Tibial artery (tissue), 4 donors: ENCODE measurements around the gene DMD.

ENCODE experiments used
- DNase-seq, 2 donors: peaks; one replicate each; pipeline ENCODE4 v3.0.0-alpha.2; 2019
- H3K27ac ChIP-seq, 2 donors: fragments of 200-600 bp; sonication (generic) in 1 of 2; 1 replicate in 1 of 2; 2 replicates in 1 of 2; pipeline ENCODE4 v1.5.1; 2018 to 2019; ENCODE audit warnings: mild to moderate bottlenecking in 1 of 2
- H3K27me3 ChIP-seq, 2 donors: fragments of 200-600 bp; sonication (generic) in 1 of 2; one replicate each; pipeline versions ENCODE4 v1.5.1 to v1.6.0; 2016 to 2019
- H3K36me3 ChIP-seq, 3 donors: fragments of 200-600 bp; sonication (generic) in 2 of 3; one replicate each; pipeline ENCODE4 v1.5.1; 2016 to 2019; ENCODE audit warnings: mild to moderate bottlenecking in 2 of 3
- H3K4me1 ChIP-seq, 4 donors: fragments of 200-600 bp; sonication (generic) in 2 of 4; 1 replicate in 3 of 4; 2 replicates in 1 of 4; pipeline ENCODE4 v1.5.1; 2016 to 2019
- H3K4me3 ChIP-seq, 2 donors: fragments of 200-600 bp; sonication (generic) in 1 of 2; 1 replicate in 1 of 2; 2 replicates in 1 of 2; pipeline ENCODE4 v1.5.1; 2018 to 2019; ENCODE audit warnings: mild to moderate bottlenecking in 2 of 2
- H3K9me3 ChIP-seq, 3 donors: fragments of 200-600 bp; sonication (generic) in 1 of 3; one replicate each; pipeline ENCODE4 v1.5.1; 2016 to 2019
- intact Hi-C: fragments of 100-400 bp; cut with DNase I; formaldehyde crosslinking; loops from one replicate; pipeline ENCODE4 v1.15.0; 2023; ENCODE audit warnings: low total_unique reads
- TF ChIP-seq, protein P1 (sequence below), 2 experiments: fragments of 200-600 bp in 1 of 2; fragments of 450-650 bp in 1 of 2; IDR thresholded peaks; one replicate each; pipeline ENCODE4 v1.5.1; 2017 to 2019; ENCODE audit warnings: antibody characterized with exemption in 2 of 2, mild to moderate bottlenecking in 1 of 2, moderate library complexity in 1 of 2

Gene DMD

GRCh38 chrX:31243804-31244203 lies 1967.5 kb downstream of the DMD start:
- DNase-seq, result no peak
- no peak overlapping the region for H3K27ac ChIP-seq
- intact Hi-C loops, result no loop called here
- no peaks in the 10 kb centered on the region for H3K9me3 ChIP-seq
- H3K36me3 ChIP-seq, result no peaks in the 10 kb centered on the region
- TF ChIP-seq, protein P1, sequence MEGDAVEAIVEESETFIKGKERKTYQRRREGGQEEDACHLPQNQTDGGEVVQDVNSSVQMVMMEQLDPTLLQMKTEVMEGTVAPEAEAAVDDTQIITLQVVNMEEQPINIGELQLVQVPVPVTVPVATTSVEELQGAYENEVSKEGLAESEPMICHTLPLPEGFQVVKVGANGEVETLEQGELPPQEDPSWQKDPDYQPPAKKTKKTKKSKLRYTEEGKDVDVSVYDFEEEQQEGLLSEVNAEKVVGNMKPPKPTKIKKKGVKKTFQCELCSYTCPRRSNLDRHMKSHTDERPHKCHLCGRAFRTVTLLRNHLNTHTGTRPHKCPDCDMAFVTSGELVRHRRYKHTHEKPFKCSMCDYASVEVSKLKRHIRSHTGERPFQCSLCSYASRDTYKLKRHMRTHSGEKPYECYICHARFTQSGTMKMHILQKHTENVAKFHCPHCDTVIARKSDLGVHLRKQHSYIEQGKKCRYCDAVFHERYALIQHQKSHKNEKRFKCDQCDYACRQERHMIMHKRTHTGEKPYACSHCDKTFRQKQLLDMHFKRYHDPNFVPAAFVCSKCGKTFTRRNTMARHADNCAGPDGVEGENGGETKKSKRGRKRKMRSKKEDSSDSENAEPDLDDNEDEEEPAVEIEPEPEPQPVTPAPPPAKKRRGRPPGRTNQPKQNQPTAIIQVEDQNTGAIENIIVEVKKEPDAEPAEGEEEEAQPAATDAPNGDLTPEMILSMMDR (IDR thresholded peaks at IDR 0.05), result no peak
- H3K4me3 ChIP-seq, result no peak overlapping the region
- no peaks in the 10 kb centered on the region for H3K27me3 ChIP-seq
- H3K4me1 ChIP-seq, result no peaks in the 10 kb centered on the region

DNA sequence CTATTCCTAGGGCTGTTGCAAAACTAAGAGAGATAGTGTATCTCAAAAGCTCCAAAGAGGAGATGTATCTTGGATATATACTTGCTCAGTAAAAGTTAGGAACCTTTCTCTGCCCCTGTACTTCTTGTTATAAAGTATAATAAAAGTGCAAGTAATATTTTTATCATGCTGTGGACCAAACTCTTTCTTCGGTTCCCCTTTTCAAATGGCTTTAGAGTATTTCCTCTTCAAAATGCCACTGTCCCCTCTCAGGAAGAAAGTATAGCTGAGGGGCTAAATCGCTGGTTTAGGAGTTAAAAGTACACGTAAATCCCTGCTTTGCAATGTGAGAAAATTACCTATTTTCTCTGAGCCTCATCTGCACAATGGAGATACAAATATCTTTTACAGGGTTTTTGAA lies 1970.4 kb downstream of the DMD start:
- TF ChIP-seq, protein P1 (IDR thresholded peaks at IDR 0.05), result no peak
- Histone ChIP-seq H3K36me3 (no peaks in the 10 kb centered on the region), H3K27ac (no peak overlapping the region), H3K9me3 (no peaks in the 10 kb centered on the region), H3K4me1 (no peaks in the 10 kb centered on the region), H3K4me3 (no peak overlapping the region), H3K27me3 (no peaks in the 10 kb centered on the region)
- DNase-seq, result no peak
- intact Hi-C loops, result no loop called here

GRCh38 chrX:31237189-31237588 lies 1974.2 kb downstream of the DMD start:
- no peaks in the 10 kb centered on the region for H3K4me1 ChIP-seq
- H3K9me3 ChIP-seq, result no peaks in the 10 kb centered on the region
- no peak overlapping the region for H3K4me3 ChIP-seq
- intact Hi-C loops, result no loop called here
- TF ChIP-seq, protein P1 (IDR thresholded peaks at IDR 0.05), result no peak
- H3K36me3 ChIP-seq, result no peaks in the 10 kb centered on the region
- no peak for DNase-seq
- H3K27me3 ChIP-seq, result no peaks in the 10 kb centered on the region
- H3K27ac ChIP-seq, result no peak overlapping the region

GRCh38 chrX:31236231-31236630 lies 1975.1 kb downstream of the DMD start:
- Histone ChIP-seq H3K4me3 (no peak overlapping the region), H3K27ac (no peak overlapping the region), H3K27me3 (no peaks in the 10 kb centered on the region), H3K4me1 (no peaks in the 10 kb centered on the region), H3K9me3 (no peaks in the 10 kb centered on the region), H3K36me3 (no peaks in the 10 kb centered on the region)
- intact Hi-C loops, result no loop called here
- DNase-seq, result no peak
- TF ChIP-seq, protein P1 (IDR thresholded peaks at IDR 0.05), result no peak

- H3K27me3 ChIP-seq, result no peaks in the 10 kb centered on the region
- no peaks in the 10 kb centered on the region for H3K36me3 ChIP-seq
- H3K4me1 ChIP-seq, result no peaks in the 10 kb centered on the region
- no peak for DNase-seq
- H3K9me3 ChIP-seq, result no peaks in the 10 kb centered on the region
- TF ChIP-seq, protein P1 (IDR thresholded peaks at IDR 0.05), result no peak
- no peak overlapping the region for H3K4me3 ChIP-seq
- intact Hi-C loops, result no loop called here
- no peak overlapping the region for H3K27ac ChIP-seq
Measured at GRCh38 chrX:31233941-31234496, 1977.3 kb downstream of the DMD start.

DNA sequence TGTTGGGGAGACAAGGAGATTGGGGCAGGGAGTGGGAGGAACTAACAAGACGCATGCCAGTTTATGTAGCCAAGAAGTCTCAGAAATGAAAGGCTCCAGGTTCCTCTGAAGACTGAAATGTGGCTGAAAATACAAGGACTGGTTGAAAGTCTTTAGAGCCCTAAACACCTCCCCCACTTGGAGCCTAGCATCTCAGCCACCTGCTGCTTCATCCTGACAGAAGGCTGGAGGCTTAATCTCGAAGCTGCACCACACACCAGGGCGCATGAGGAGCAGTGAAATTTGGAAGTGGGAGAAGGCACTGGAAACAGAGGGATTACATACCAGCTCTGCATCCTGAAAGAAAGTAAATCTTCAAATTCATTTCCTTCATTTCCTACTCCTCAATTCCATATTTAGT lies 1978.8 kb downstream of the DMD start:
- Histone ChIP-seq H3K27ac (no peak overlapping the region), H3K9me3 (no peaks in the 10 kb centered on the region), H3K4me1 (no peaks in the 10 kb centered on the region), H3K36me3 (no peaks in the 10 kb centered on the region), H3K27me3 (no peaks in the 10 kb centered on the region), H3K4me3 (no peak overlapping the region)
- intact Hi-C loops, result no loop called here
- no peak for DNase-seq
- TF ChIP-seq, protein P1 (IDR thresholded peaks at IDR 0.05), result no peak
